ENCODE data around the gene GRM1. TPM values are rescaled to one million over a fixed set of nuclear protein-coding genes. Genes with fewer than 3 reads are reported as not detected.

The GRM1 gene
- total and polyA plus RNA-seq, 2 donors (not counting 1 experiment from before 2014, with no cell fraction given), result not detected

- H3K27ac Mint-ChIP-seq, result no peak overlapping the region
- Histone ChIP-seq H3K27ac (ENCODE audit: low read length in 2 of 2) (no peak overlapping the region), H3K4me2 (replicated peaks; ENCODE audit: low read depth, low read length, poor library complexity, severe bottlenecking) (no peak overlapping the region), H3K79me2 (ENCODE audit: control insufficient read depth, insufficient read depth, low read length) (no peaks in the 10 kb centered on the region), H2AFZ (ENCODE audit: insufficient read depth, low read depth, low read length, poor library complexity, severe bottlenecking) (no peak overlapping the region), H3K27me3 (replicated peaks in 1 of 4; ENCODE audit: control extremely low read depth in 1 of 4, control insufficient read depth in 3 of 4, insufficient read depth in 4 of 4, low read length in 3 of 4) (no peaks in the 10 kb centered on the region), H3K4me3 (ENCODE audit: control extremely low read depth in 1 of 5, extremely low read depth in 1 of 5, insufficient read depth in 1 of 5, low read depth in 2 of 5, low read length in 4 of 5) (no peak overlapping the region), H3K9ac (ENCODE audit: low read length) (no peak overlapping the region), H3K4me1 (ENCODE audit: control insufficient read depth in 2 of 2, insufficient read depth in 2 of 2, low read length in 2 of 2) (no peaks in the 10 kb centered on the region), H3K36me3 (replicated peaks in 1 of 2; ENCODE audit: control extremely low read depth in 1 of 2, control insufficient read depth in 1 of 2, extremely low read depth in 1 of 2, insufficient read depth in 2 of 2, low read length in 1 of 2) (no peaks in the 10 kb centered on the region), H4K20me1 (ENCODE audit: control insufficient read depth, insufficient read depth, low read length, poor library complexity, severe bottlenecking) (no peaks in the 10 kb centered on the region), H3K9me3 (ENCODE audit: control extremely low read depth in 1 of 3, control insufficient read depth in 2 of 3, insufficient read depth in 1 of 3, low read length in 2 of 3) (no peaks in the 10 kb centered on the region)
- H3K9me3 Mint-ChIP-seq (ENCODE audit: insufficient read depth), result peaks cover 2% of the 10 kb centered on the region
- no peaks in the 10 kb centered on the region for H3K27me3 Mint-ChIP-seq
- no CpG with 5 or more reads among the region's 2 CpGs for WGBS (ENCODE audit: insufficient coverage)
- no peak for DNase-seq
- POLR2A ChIA-PET, result no interaction called here
- intact Hi-C loops (cut with micrococcal nuclease), result no loop called here
- H3K4me1 Mint-ChIP-seq, result no peaks in the 10 kb centered on the region
- TF ChIP-seq EZH2 (IDR thresholded peaks at IDR 0.05; ENCODE audit: borderline replicate concordance, insufficient read depth, low read depth, low read length, poor library complexity, severe bottlenecking) (no peak), CTCF (IDR thresholded peaks at IDR 0.05) (no peak)
- ATAC-seq (ENCODE audit: low read depth), result no peak
- H3K4me3 Mint-ChIP-seq, result no peak overlapping the region
- CTCF ChIA-PET, result no interaction called here
Observed at GRCh38 chr6:146310628-146311027, 281.8 kb downstream of the GRM1 start.

- no CpG with 5 or more reads among the region's 2 CpGs for WGBS (ENCODE audit: insufficient coverage)
- H3K27me3 Mint-ChIP-seq, result no peaks in the 10 kb centered on the region
- no peaks in the 10 kb centered on the region for H3K9me3 ChIP-seq (ENCODE audit: control extremely low read depth in 1 of 3, control insufficient read depth in 2 of 3, insufficient read depth in 1 of 3, low read length in 2 of 3)
- ChIA-PET CTCF (no interaction called here), POLR2A (no interaction called here)
- H3K4me3 Mint-ChIP-seq, result no peak overlapping the region
- TF ChIP-seq EZH2 (IDR thresholded peaks at IDR 0.05; ENCODE audit: borderline replicate concordance, insufficient read depth, low read depth, low read length, poor library complexity, severe bottlenecking) (no peak), CTCF (IDR thresholded peaks at IDR 0.05) (no peak)
- H3K27ac ChIP-seq (ENCODE audit: low read length in 2 of 2), result no peak overlapping the region
- H3K9ac ChIP-seq (ENCODE audit: low read length), result no peak overlapping the region
- DNase-seq, result no peak
- no peaks in the 10 kb centered on the region for H4K20me1 ChIP-seq (ENCODE audit: control insufficient read depth, insufficient read depth, low read length, poor library complexity, severe bottlenecking)
- H3K36me3 ChIP-seq (replicated peaks in 1 of 2; ENCODE audit: control extremely low read depth in 1 of 2, control insufficient read depth in 1 of 2, extremely low read depth in 1 of 2, insufficient read depth in 2 of 2, low read length in 1 of 2), result no peaks in the 10 kb centered on the region
- ATAC-seq (ENCODE audit: low read depth), result no peak
- no peak overlapping the region for H3K4me2 ChIP-seq (replicated peaks; ENCODE audit: low read depth, low read length, poor library complexity, severe bottlenecking)
- intact Hi-C loops (cut with micrococcal nuclease), result no loop called here
- H3K27ac Mint-ChIP-seq, result no peak overlapping the region
- H2AFZ ChIP-seq (ENCODE audit: insufficient read depth, low read depth, low read length, poor library complexity, severe bottlenecking), result no peak overlapping the region
- no peaks in the 10 kb centered on the region for H3K79me2 ChIP-seq (ENCODE audit: control insufficient read depth, insufficient read depth, low read length)
- no peaks in the 10 kb centered on the region for H3K4me1 ChIP-seq (ENCODE audit: control insufficient read depth in 2 of 2, insufficient read depth in 2 of 2, low read length in 2 of 2)
- no peaks in the 10 kb centered on the region for H3K4me1 Mint-ChIP-seq
- no peaks in the 10 kb centered on the region for H3K27me3 ChIP-seq (replicated peaks in 1 of 4; ENCODE audit: control extremely low read depth in 1 of 4, control insufficient read depth in 3 of 4, insufficient read depth in 4 of 4, low read length in 3 of 4)
- H3K4me3 ChIP-seq (ENCODE audit: control extremely low read depth in 1 of 5, extremely low read depth in 1 of 5, insufficient read depth in 1 of 5, low read depth in 2 of 5, low read length in 4 of 5), result no peak overlapping the region
- peaks cover 2% of the 10 kb centered on the region for H3K9me3 Mint-ChIP-seq (ENCODE audit: insufficient read depth)
Observed at GRCh38 chr6:146311079-146311478, 282.2 kb downstream of the GRM1 start.

Measured in B cell (primary cell).